Left cardiac atrium (tissue), 4 donors: ENCODE results near the gene GRIN2A. TPM values are rescaled to one million over a fixed set of nuclear protein-coding genes. Genes with fewer than 3 reads are reported as not detected.
"Not testable (repeated sequence)": the region's sequence is repeated elsewhere in the genome, so short reads cannot be mapped to it uniquely, and the experiment has no call there.

Experiments used
- ATAC-seq, 2 donors: fragments of 200-7000 bp; cut with Tn5 transposase; one replicate each; pipeline ENCODE4 v1.9.1; 2020; ENCODE audit warnings: mild to moderate bottlenecking in 2 of 2, moderate library complexity in 2 of 2
- DNase-seq: peaks from one replicate; pipeline ENCODE4 v3.0.0-alpha.2; 2020
- intact Hi-C, 2 donors: fragments of 100-400 bp; cut with DNase I; formaldehyde crosslinking; loops; one replicate each; pipeline versions ENCODE4 v1.14.1 to v1.15.1; 2022 to 2023
- total RNA-seq, 2 donors: library from RNA; stranded (reverse); fragmentation: NEBNext Ultra II Directional; extraction: Animal tissue kit (Norgen Biotek cat#: 25700); gene quantifications; one replicate each; pipeline ENCODE4 v1.2.1, GENCODE V29; 2021
- donor health status: DM: no; HTN: yes; CAD: no.
- donor health status: DM: no; HTN: yes; CAD: no; lungs with severe emphysema.
- donor health status: DM: yes; HTN: yes; CAD: no.
- donor health status: Dilated cardiomyopathy.

GRIN2A gene
- total RNA-seq, 2 donors from 2014 or later = 2.0 to 6.5 TPM

DNA sequence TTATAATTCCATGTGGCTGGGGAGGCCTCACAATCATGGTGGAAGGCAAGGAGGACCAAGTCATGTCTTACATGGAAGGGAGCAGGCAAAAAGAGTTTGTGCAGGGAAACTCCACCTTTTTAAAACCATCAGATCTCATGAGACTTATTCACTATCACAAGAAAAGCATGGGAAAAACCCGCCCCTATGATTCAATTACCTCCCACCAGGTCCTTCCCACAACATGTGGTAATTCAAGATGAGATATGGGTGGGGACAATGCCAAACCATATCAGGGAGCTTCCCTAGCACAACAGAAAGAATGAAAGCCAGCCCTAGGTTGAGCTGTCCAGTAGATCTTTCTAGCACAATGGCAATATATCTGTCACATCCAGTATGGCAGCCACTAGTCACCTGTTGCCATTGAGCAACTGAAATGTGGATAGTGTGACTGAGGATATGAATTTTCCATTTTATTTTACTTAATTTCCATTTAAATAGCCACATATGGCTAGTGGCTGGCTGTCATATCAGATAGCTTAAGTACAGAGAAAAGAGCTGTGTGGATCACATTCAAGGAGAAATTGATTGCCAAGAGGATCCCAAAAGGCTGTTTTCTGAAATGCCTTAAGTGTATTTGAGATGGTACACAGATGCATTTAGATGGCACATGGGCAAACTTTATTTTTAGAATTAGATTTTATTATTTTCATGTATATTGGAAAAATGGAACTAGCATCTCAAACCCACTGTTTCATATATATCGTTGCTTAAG, 273.0 kb downstream of the GRIN2A start:
- ATAC-seq (peak in 1 of 2 donors; percentile 76), DNase-seq (no peak)
- intact Hi-C loops = loop anchor here in 1 of 2 donors (10.0 kb wide), 1 partner anchor 114 kb away; no protein-coding TSS in a partner anchor

GRCh38 chr16:9908613-9909012, 273.6 kb downstream of the GRIN2A start:
- intact Hi-C loops = loop anchor here in 1 of 2 donors (10.0 kb wide), 1 partner anchor 114 kb away; no protein-coding TSS in a partner anchor
- ATAC-seq (peak; percentile 95 to 96), DNase-seq (peak; percentile 80)

- intact Hi-C loops = loop anchor here in 1 of 2 donors (10.0 kb wide), 1 partner anchor 113 kb away; no protein-coding TSS in a partner anchor
- DNase-seq (no peak), ATAC-seq (no peak)
Measured at GRCh38 chr16:9907752-9908151, 274.5 kb downstream of the GRIN2A start.

GRCh38 chr16:9906218-9906617, 276.0 kb downstream of the GRIN2A start:
- intact Hi-C loops = loop anchor here in 1 of 2 donors (10.0 kb wide), 1 partner anchor 111 kb away; no protein-coding TSS in a partner anchor
- no peak for ATAC-seq
- no peak for DNase-seq

GRCh38 chr16:9904526-9904925, 277.7 kb downstream of the GRIN2A start:
- intact Hi-C loops = loop anchor here in 1 of 2 donors (10.0 kb wide), 1 partner anchor 110 kb away; no protein-coding TSS in a partner anchor
- no peak for DNase-seq

GRCh38 chr16:9900576-9900975, 281.7 kb downstream of the GRIN2A start:
- intact Hi-C loops = loop anchor here in 1 of 2 donors (10.0 kb wide), 1 partner anchor 106 kb away; no protein-coding TSS in a partner anchor
- ATAC-seq (no peak), DNase-seq (no peak)

More at GRCh38 chr16:9904526-9904925, 277.7 kb downstream of the GRIN2A start:
- no peak for ATAC-seq

- ATAC-seq (no peak), DNase-seq (no peak)
- intact Hi-C loops = no loop called here
Measured at GRCh38 chr16:9898555-9898954, 283.7 kb downstream of the GRIN2A start.

DNA sequence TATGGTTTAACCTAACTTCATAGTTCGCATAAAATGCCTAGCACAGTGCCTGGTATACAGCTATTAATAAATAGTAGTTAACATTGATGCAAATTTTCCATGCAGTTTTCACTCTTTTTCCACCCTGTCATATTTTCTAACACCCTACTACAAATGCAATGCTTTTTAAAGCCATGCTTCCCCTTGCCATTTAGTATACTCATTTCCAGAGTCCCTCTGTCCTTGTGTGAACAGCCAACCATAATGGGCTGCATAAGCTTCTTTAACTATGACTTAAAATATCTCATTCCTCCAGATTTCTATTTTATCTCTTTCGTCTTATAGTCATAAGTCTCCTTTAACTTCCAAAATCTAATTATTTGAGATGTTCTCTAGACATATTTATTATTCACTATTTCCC, 284.1 kb downstream of the GRIN2A start:
- DNase-seq (no peak), ATAC-seq (no peak)
- intact Hi-C loops = no loop called here

- DNase-seq = no peak
- intact Hi-C loops = no loop called here
- ATAC-seq = no peak
Measured at GRCh38 chr16:9895817-9896216, 286.4 kb downstream of the GRIN2A start.

DNA sequence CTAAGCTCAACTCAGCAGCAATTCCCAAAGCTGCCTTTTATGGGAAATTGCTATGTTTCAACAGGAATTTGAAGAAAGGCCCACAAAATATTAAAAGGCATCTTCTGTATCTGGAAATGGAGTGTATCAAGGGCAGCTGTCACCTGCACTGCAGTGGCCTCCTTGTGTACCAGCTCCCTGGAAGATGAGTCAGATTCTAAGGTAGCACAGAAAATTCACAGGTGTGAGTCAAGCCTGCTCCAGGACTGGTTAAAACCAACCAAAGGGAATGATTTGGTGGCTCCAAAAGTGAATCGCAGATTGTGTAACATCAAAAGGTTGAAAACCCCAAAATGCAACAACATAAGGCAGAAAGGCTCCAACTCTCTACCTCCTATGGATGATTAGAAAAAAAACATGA, 296.4 kb downstream of the GRIN2A start:
- DNase-seq (no peak), ATAC-seq (no peak)
- intact Hi-C loops = no loop called here

DNA sequence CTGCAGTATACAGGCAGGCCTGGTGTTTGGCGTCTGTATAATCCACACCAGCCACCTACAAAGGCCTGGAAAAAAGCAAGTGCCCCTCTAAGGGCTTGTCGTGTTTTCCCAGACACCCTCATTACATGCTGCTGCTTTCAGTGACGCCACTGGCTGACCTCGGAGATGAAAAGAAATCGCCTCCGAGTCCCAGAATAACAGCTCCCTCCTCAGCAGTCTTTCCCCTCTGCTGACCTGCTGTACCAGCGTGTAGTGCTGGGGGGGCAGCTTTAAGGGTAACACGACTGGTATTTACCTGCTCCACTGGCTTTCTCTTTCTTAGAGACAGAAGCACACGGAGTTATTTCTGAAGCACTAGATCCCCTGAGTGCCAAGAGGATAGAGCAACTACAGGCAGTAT, 296.8 kb downstream of the GRIN2A start:
- intact Hi-C loops = no loop called here
- ATAC-seq (no peak), DNase-seq (no peak)

- DNase-seq, ATAC-seq, intact Hi-C loops: not testable (repeated sequence)
Measured at GRCh38 chr16:9875981-9876380, 306.2 kb downstream of the GRIN2A start.

DNA sequence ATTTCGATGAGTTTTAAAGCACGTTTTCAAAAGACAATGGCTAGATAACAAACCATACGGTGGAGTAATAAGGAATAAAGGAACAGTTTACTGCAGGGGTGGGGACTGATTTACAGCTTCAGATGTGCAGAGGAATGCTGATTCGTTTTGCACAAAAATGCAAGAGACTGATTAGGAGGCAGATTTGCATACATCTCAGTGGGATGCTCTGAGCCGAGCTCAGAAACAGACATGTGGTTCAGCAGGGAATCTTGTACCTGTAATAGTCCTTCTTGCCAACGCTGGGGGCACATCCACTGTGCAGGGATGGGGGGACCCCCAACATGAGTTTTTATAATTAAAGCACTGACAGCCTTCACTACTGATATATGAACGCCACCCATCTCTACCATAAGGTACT, 308.0 kb downstream of the GRIN2A start:
- intact Hi-C loops = no loop called here
- DNase-seq (no peak), ATAC-seq (no peak)

DNA sequence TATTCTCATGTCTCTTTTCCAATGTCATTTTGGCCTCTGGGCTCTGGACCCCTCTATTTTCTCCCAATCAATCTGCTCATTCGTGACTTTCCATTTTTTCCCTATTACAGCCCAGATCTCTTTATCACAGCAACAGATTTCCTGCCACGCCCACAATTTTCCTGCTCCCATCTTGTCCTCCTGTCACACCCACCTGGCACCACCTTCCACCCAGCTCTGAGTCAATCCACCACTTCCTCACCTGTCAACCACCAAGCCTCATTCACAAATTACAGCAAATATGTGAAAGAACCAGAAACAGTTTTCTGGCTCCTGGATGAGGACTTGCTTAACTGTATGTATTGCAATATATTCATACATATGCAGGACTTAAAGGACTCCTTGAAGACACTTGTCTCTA, 311.3 kb downstream of the GRIN2A start:
- intact Hi-C loops = no loop called here
- no peak for ATAC-seq

GRCh38 chr16:9869776-9870175, 312.5 kb downstream of the GRIN2A start:
- ATAC-seq = no peak
- intact Hi-C loops = no loop called here

More for the DNA sequence above, 311.3 kb downstream of the GRIN2A start:
- DNase-seq = no peak

DNA sequence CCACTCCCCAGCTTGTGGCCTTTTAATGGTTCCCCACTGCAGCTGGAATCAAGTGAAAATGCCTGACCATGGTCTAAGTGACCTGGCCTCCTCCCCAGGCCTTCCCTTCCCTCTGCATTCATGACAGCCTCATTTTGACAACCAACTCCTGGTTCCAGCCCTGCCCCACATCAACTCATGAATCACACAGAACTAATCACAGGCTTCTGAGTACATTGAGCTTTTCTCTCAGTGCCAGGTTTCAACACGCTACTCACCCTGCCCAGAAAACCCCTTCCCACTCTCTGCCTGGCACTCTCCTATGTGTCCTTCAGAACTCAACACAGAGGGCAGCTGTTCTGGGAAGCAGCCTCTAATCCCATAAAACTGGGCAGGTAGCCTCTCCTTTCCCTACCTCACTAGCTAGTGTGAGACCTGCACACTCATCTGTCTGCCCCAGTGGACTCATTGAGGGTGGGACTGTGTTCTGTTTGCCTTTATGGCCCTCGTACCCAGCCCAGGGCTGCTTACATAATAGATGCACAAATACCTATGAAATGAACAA, 313.6 kb downstream of the GRIN2A start:
- DNase-seq (no peak), ATAC-seq (no peak)
- intact Hi-C loops = no loop called here

More at GRCh38 chr16:9869776-9870175, 312.5 kb downstream of the GRIN2A start:
- DNase-seq = no peak

GRCh38 chr16:9867176-9867575, 315.1 kb downstream of the GRIN2A start:
- DNase-seq = no peak
- ATAC-seq = no peak
- intact Hi-C loops = no loop called here

DNA sequence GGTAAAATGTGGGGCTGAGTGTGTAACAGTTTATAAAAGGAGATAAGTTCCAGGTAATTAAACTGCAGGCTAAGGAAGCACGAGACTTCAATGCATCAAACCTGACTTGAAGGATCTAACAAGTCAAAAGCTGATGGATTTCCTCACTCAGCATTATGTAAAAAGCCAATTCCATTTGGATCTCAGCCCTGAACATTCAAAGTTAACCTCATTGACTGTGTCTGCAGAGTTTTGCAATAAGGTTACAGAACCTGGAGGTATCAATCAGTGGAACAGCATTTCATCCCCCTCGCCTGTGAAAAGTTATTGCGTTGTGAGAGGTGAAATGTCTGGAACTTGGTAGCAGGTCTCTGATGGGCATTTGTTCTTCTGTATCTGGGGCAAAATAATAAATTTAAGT, 317.8 kb downstream of the GRIN2A start:
- intact Hi-C loops = no loop called here
- ATAC-seq = no peak
- no peak for DNase-seq

DNA sequence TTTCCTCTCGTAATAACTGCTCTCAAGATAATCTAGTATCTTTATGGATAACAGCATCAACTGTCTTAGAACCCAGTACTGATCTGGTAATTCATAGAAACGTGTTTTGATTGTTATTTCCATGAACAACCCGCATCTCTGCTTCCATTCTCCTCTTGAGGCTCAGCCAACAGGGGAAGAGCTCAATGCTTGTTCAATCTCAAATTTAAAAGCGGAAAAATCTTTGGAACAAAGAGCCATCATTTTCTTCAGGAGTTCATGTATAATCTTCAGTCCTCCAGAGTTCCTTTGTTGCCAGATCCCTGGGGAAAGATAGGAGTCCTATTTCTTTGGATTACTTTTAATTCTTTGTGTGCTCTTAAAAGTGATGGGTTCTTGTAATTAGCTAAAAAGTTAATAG, 319.9 kb downstream of the GRIN2A start:
- no peak for DNase-seq
- no peak for ATAC-seq
- intact Hi-C loops = no loop called here

DNA sequence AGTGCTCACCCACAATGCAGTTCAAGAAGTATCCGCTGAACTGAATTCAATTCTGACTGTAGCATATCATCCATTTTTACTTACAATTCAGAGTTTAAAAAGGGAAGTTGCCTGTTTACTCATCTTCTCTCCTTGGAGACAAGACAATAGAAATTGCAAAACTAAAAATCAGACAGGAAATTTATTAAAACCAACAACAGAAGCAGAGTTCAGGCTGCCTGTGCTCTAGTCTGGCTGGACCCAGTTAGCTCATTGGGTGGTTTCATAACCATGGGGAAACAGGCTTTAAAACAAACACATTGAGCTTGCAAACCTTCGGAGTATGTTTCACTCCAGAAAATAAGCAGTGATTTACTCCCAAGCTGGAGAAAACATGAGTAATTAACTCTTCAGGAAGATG, 321.4 kb downstream of the GRIN2A start:
- DNase-seq (no peak), ATAC-seq (no peak)
- intact Hi-C loops = no loop called here
